GM12875 (cell line): ENCODE results near the gene LRRC4B.
A peak's percentile ranks its signal among the peaks of the same experiment; 100 is the strongest.

ENCODE experiments used
- H3K4me3 ChIP-seq: one replicate; pipeline ENCODE4 v1.5.1; 2011; ENCODE audit warnings: low read depth, low read length, control low read depth
- CTCF ChIP-seq: IDR thresholded peaks from 2 replicates; pipeline ENCODE4 v1.5.1; 2011; ENCODE audit warnings: low read depth, mild to moderate bottlenecking, control low read depth, inconsistent platforms, low read length, moderate library complexity, borderline replicate concordance; ENCODE audit not compliant: insufficient read depth

The LRRC4B gene

GRCh38 chr19:50511069-50511822 lies 57.0 kb downstream of the LRRC4B start, which contains the start of gene JOSD2:
Gene JOSD2, minus strand, starts transcription at chr19:50511191. Its CDS starts 760 bp downstream, at chr19:50510431.
- peak within 1 kb of the TSS; percentile 75 for H3K4me3 ChIP-seq
- no peak for TF ChIP-seq CTCF

- no peak for TF ChIP-seq CTCF
- peak overlapping the region; percentile 75 for H3K4me3 ChIP-seq
These were observed 57.6 kb downstream of the LRRC4B start for GRCh38 chr19:50510700-50511068.

GRCh38 chr19:50510121-50510670 lies 58.0 kb downstream of the LRRC4B start:
- TF ChIP-seq CTCF: no peak
- H3K4me3 ChIP-seq: peak overlapping the region; percentile 75

GRCh38 chr19:50509366-50509765 lies 58.9 kb downstream of the LRRC4B start:
- no peak overlapping the region for H3K4me3 ChIP-seq
- TF ChIP-seq CTCF: no peak

GRCh38 chr19:50508843-50509190 lies 59.4 kb downstream of the LRRC4B start:
- no peak overlapping the region for H3K4me3 ChIP-seq
- no peak for TF ChIP-seq CTCF

- H3K4me3 ChIP-seq: no peak overlapping the region
- no peak for TF ChIP-seq CTCF
These were observed 60.9 kb downstream of the LRRC4B start for GRCh38 chr19:50507376-50507775.

- no peak overlapping the region for H3K4me3 ChIP-seq
These were observed 61.5 kb downstream of the LRRC4B start for GRCh38 chr19:50506700-50507099.

More at GRCh38 chr19:50506700-50507099, 61.5 kb downstream of the LRRC4B start:
- no peak for TF ChIP-seq CTCF
